ENCODE data around the gene GFPT1.

GFPT1 gene

GRCh38 chr2:69316550-69316949, 70.5 kb downstream of the GFPT1 start:
- no peak for DNase-seq (ENCODE audit: low spot score)

DNA sequence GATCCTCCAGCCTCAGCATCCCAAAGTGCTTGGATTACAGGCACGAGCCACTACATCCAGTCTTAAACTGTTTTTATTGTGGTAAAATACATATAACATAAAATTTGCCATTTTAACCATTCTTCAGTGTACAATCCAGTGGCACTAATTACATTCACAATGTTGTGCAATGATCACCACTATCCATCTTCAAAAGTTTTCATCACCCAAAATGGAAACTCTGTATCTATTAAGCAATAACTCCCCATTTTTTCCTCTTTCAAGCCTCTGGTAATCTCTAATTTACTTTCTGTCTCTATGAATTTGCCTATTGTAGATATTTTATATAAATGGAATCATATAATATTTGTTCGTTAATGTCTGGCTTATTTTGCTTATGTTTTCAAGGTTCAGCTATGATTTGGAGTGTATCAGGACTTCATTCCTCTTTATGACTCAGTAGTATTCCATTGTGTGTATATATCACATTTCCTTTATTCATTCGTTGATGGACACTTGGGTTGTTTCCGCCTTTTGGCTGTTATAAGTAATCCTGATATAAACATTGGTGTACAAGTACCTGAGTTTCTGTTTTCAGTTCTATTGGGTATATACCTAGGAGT, 71.8 kb downstream of the GFPT1 start:
- no peak for DNase-seq (ENCODE audit: low spot score)

DNA sequence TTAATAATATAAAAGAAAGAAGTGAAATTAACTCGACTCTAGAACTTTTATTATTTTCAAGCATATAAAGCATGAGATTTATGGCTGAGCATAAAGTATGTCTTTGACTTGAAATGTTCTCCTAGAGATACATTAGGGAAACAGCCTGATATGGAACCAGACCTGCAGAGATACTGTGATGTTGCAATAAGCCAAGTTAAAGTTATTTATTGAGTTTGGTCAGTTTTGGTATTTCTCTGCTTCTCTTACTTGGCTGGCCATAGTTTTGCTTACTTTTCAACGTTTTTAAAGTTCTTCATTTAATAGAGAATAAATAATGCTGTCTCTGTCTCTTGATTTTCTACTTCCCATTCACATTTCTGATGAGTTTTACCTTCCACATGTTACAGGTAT, 76.0 kb downstream of the GFPT1 start:
- DNase-seq (ENCODE audit: low spot score), result no peak

GRCh38 chr2:69310111-69311023, 76.7 kb downstream of the GFPT1 start:
- DNase-seq (ENCODE audit: low spot score), result no peak

- DNase-seq (ENCODE audit: low spot score), result no peak
These were observed 77.5 kb downstream of the GFPT1 start for GRCh38 chr2:69309351-69310110.

- no peak for DNase-seq (ENCODE audit: low spot score)
These were observed 78.7 kb downstream of the GFPT1 start for GRCh38 chr2:69308338-69308737.

- no peak for DNase-seq (ENCODE audit: low spot score)
These were observed 79.4 kb downstream of the GFPT1 start for GRCh38 chr2:69307579-69308064.

DNA sequence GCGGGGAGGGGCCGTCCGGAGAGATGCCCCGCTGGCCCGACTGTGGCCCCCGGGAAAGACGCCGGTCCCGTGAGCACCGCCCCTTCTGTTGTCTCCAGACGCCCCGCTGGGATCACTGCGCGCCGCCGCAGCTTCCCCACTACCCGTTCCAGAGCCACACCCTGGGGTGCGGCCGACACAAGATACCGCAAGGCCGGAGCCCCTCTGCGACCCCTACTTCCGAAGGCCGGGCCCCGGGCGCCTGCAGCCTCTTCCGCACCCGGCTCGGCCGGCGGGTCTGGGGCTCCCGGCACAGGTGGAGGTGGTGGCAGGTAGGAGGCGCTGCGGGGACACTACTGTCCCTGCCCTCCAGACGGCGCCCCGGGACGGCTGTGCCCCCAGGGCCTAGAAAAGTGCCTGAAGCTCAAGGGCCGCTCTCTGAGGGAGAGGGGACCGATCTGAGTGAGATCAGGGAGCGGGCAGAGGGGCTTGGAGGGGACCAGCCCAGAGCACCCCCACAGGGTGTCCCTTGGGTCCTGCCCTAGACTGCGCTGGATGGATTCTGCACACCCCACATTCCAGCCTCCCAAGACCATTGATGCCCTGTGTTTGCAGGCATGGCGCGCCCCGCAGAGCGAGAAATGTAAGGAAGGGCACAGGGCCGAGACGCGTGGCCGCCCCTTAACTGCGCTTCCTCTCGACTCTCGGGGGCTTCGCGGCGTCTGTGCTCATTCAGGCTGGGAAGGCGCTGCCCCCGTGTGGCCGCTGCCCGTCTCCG, 80.0 kb downstream of the GFPT1 start:
- peak; percentile 93 for DNase-seq (ENCODE audit: low spot score)

- DNase-seq (ENCODE audit: low spot score), result peak; percentile 45
These were observed 80.6 kb downstream of the GFPT1 start for GRCh38 chr2:69306393-69306821.

DNA sequence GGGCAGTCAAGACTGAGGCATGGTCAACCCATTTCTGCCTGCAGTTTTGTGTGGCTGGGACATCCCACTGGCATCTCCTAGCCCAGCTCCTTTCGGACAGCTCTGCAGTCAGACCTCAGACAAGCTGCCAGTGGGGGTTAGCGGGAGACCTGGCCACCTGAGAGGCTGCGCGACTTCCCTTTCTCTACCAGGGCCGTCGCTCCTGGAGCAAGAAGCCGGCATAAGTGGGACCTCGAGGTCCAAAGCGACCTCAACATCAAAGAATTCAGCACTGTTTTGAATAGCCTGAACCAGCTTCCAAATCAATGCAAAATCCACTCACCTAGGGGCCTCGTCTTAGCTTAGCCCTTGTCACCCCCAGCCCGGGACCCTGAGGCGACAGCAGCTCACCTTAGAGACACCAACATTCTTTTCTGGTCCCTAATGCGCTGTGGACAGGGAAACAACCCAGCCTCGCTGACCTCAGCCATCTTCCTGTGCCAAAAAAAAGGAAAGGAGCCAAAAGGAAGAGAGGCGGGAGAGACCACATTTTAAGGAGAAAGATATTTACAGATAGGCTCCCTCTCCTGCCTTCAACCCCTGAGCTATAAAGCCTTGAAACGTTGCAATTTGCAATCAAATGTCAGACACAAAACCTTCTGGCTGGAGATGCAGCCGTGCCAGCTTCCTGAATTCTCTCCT, 81.2 kb downstream of the GFPT1 start:
- DNase-seq (ENCODE audit: low spot score), result no peak

GRCh38 chr2:69305166-69305565, 81.9 kb downstream of the GFPT1 start:
- DNase-seq (ENCODE audit: low spot score), result no peak

DNA sequence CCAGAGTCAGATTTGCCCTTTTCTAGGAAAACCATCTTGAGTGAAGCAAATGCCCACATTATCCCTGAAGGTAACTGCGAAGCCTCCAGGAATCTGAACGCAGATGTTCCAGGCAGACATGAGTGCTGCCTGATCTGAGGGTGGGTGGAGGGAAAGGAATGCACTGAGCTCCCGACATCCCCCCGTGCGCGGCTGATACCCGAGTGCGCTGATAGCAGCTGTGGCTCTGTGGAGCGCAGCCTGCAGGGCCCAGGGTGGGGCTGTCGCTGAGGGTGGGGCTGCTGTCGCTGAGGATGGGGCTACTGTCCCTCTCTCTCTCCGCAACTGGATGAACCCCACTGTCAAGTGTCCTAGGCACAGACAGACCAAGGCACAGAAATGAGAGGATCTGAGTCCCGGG, 82.4 kb downstream of the GFPT1 start:
- DNase-seq (ENCODE audit: low spot score), result no peak

DNA sequence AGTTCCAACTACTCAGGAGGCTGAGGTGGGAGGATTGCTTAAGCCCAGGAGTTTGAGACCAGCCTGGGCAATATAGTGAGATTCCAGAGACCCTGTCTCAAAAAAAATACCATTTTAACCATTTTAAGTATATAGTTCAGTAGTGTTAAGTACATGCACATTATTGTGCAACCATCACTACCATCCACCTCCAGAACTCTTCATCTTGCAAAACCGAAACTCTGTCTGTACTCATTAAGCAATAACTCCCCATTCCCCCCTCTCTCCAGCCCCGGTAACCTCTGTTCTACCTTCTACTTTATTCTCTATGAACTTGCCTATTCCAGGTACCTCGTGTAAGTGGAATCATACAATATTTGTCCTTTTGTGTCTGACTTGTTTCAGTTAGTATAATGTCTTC, 86.4 kb downstream of the GFPT1 start:
- no peak for DNase-seq (ENCODE audit: low spot score)

GRCh38 chr2:69299772-69300516, 87.1 kb downstream of the GFPT1 start:
- no peak for DNase-seq (ENCODE audit: low spot score)

- DNase-seq (ENCODE audit: low spot score), result no peak
These were observed 88.2 kb downstream of the GFPT1 start for GRCh38 chr2:69298862-69299261.

GRCh38 chr2:69298261-69298660, 88.8 kb downstream of the GFPT1 start:
- DNase-seq (ENCODE audit: low spot score), result no peak

GRCh38 chr2:69297216-69297615, 89.8 kb downstream of the GFPT1 start:
- no peak for DNase-seq (ENCODE audit: low spot score)

- DNase-seq (ENCODE audit: low spot score), result no peak
These were observed 90.6 kb downstream of the GFPT1 start for GRCh38 chr2:69296421-69296820.

- DNase-seq (ENCODE audit: low spot score), result no peak
These were observed 94.8 kb downstream of the GFPT1 start for GRCh38 chr2:69292256-69292655.

DNA sequence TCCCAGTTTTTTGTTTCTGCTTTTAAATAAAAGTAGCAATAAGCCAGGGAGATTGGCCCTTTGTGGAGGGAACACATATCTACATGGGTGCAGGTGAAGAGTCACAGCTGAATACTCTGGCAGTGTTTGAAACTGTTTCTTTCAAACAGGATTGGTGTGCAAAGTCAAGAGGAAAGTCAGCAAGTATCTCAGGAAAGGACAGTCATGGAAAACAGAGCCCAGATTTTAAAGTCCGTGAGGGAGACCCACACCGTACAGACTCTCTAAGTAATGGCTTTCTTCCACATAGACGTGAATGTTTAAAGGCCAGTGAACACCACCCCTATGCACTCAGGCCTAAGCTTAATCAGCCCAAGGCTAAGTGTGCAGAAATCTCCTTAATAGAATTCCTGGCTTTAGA, 95.3 kb downstream of the GFPT1 start:
- no peak for DNase-seq (ENCODE audit: low spot score)
